NCI-H187 treated with DMSO at 0.1 percent for 48 hours (cell line): ENCODE measurements around the gene ANGPT4.
"Not testable (repeated sequence)": the region's sequence is repeated elsewhere in the genome, so short reads cannot be mapped to it uniquely, and the experiment has no call there.

Experiments
- DNase-seq: peaks from one replicate; lab custom pipeline; 2025; lab: John Stamatoyannopoulos, UW

The ANGPT4 gene

GRCh38 chr20:905396-905961 lies 10.7 kb downstream of the ANGPT4 start:
- DNase-seq, result no peak

DNA sequence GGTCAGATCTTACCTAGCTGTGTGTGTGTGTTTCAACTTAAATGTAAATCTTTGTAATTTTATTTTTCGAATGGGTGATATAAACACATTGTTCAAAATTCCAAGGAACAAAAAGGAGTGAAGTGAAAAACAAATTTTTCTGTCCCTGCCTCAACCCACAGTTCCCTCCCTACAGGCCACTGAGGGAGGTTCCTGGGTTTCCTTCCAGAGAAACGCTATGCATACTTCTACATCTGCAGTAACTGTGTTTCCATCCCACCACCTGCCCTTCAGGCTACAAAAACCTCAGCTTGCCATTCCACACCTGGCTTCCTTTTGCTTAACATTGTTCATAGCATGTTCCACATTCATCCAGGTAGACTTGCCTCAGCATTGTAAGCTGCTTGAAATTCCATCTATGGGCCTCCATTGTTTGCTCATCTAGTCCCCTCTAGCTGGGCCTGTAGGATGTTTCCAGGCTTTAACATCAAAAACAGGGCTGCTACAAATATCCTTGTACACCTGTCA lies 12.0 kb downstream of the ANGPT4 start:
- no peak for DNase-seq

DNA sequence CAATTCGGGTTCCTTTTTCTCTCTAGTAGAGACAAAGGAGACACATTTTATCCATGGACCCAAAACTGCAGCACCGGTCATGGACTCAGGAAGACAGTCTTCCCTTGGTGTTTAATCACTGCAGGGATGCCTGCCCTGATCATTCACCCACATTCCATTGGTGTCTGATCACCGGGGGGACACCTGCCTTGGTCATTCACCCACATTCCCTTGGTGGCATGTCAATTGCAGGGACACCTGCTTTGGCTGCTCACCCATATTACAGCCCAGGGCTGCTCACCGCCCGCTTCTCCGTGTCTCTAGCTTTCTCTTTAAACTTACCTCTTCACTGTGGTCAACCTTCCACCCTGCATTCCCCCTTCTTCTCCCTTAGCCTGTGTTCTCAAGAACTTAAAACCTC lies 18.7 kb downstream of the ANGPT4 start:
- not testable (repeated sequence) for DNase-seq

- DNase-seq, result no peak
These were observed 19.6 kb downstream of the ANGPT4 start for GRCh38 chr20:896501-897025.

DNA sequence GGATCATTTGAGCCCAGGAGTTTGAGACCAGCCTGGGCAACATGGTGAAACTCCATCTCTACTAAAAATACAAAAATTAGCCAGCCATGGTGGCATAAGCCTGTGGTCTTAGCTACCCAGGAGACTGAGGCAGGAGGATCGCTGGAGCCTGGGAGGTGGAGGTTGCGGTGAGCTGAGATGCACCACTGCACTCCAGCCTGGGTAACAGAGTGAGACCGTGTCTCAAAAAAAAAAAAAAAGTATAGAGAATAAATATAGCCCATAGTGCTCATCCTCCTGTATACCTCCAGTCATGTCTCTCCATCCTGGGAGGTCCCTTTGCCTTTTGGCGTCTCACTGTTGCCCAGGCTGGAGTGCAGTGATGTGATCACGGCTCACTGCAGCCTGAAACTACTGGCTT lies 23.8 kb downstream of the ANGPT4 start:
- DNase-seq, result not testable (repeated sequence)

GRCh38 chr20:891706-892080 lies 24.4 kb downstream of the ANGPT4 start:
- no peak for DNase-seq

DNA sequence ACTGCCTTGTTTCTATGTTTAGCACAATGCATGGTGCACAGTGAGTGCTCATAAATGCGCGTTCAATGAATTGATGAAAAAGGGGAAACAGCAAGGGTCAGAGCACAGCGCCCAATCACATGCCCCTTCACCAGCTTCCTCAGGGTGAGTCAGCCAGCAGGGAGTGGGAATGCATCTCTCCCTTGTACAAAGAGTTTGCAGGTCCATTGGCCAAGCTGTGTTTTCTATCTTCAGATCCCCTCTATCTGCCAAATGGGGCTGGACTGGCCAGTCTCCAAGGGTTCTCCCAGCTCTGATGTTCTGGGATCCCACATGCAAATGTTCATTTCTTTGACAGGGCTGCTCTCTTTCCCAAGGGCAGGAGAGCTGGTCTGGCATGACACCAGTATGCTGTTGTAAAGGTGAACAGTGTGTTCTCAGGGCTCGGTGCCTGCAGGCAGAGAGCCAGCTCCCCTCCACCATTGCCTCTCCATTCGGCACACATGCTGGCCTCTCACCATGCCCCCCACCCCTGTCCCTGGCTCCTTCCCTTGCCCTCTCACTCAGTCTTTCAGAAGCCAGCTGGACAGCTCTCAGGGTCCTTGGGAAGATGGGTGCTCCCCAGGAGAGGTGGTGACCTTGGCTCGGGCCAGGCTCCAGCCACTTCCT lies 25.0 kb downstream of the ANGPT4 start:
- DNase-seq, result no peak

DNA sequence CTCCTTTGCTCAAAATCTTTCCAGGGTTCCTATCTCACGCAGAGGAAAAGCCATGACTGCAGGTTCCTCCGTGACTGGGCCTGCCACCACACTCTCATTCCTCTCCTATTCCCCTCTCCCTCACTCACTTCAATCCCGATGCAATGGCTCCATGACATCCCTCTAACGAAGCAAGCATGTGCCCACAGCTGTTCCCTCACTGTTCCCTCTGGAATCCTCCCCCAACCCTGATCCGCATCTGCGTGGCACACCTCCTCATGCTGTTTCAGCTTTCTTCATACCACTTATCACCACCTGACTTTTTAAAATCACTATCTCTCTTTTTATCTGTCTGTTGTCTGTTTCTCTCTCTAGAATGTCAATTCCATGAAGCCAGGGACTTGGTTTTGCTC lies 25.5 kb downstream of the ANGPT4 start:
- no peak for DNase-seq

DNA sequence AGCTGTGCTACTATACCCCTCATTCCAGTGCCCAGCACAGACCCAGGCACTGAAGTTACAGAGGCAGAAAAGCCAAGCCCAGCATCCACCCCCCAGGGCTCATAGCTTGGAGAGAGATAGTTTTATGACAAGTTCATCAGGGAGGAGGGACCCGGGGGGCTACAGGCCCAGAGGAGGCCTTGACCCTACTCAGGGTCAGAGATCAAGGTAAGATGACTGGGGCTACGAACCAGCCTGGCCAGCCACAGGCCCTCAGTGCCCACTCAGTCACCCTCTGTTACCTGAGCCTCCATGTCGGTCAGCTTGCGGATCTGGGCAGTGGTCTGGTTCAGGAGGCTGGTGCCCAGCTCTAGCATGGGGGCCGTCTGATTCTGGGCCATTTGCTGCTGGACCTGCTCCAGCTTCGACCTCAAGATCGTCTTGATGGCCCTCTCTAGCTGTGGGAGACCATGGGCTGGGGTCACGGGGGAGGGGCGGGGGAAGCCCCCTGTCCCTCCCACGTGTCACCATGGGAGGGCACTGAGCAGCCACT lies 26.1 kb downstream of the ANGPT4 start:
- DNase-seq, result no peak

GRCh38 chr20:889106-889505 lies 27.0 kb downstream of the ANGPT4 start:
- no peak for DNase-seq

DNA sequence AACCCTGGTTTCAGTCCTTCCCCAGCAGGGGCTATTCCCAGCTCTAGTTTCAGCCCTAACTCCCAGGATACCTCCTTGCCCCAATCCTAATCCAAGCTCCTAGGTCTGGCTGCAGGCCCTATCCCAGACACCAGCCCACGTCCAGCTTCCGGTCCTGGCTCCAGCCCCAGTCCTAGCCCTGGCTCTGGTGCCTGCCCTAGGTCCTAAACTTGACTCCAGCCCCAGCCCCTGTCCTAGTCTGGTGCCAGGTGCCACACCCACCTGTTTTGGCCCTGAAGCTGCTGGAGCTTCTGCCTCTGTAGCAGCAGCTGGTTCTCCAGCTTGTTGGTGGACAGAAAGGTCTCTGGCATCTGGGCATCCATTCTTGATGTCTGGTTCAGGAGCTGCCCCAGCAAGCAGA lies 28.1 kb downstream of the ANGPT4 start:
- no peak for DNase-seq

- no peak for DNase-seq
These were observed 29.0 kb downstream of the ANGPT4 start for GRCh38 chr20:887137-887536.

- no peak for DNase-seq
These were observed 30.9 kb downstream of the ANGPT4 start for GRCh38 chr20:884983-885952.

- no peak for DNase-seq
These were observed 34.4 kb downstream of the ANGPT4 start for GRCh38 chr20:881783-882144.

DNA sequence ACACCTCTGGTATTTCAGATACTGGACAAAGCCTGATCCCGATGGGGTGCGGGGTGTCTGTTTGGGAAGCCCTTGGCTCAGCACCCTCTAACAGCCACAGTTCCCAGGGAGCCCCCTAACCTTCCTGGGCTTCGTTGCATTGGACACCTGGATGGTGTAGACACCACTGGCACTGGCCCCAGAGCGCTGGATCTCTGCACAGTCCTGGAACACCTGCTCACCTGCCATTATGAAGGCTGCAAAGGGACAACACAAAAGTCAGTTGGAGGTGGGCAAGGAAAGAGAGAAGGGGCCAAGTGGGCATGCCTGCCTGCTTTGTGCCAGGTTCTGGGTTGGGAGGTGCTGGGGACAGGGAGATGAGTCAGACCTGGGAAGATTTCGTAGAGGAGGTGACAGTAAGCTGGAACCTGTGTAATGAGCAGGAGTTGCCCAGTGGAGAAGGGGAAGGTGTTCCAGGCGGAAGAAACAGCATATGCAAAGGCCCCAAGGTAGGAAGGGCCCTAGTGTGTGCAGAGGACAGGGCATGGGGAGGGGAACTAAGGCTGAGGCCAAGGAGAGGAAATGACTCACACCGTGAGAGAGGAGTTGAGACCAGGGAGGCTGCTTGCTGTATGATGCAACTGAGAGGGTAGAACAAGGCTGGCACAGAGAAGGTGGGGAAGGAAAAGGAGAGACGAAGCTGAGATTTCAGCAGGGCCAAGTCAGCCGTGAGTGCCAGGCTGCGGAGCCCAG lies 34.9 kb downstream of the ANGPT4 start:
- DNase-seq, result no peak

DNA sequence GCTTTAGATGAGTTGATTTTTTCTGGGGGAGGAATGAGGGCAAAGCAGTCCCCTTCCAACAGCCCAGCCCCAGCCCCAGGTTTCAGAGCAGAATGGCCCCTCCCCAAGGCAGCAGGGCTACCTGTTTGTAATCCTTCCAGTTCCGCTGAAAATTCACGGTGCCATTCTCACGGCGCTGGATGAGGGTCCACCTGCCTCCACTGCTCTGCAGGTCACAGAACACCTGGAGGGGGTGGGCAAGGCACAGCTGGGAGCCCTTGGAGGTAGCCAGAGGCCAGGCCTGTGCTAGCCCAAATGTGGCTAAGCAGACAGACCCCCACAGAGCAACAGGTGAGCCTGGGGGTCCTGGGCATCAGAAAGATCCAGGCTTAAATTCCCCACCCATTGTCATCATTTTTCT lies 36.5 kb downstream of the ANGPT4 start:
- DNase-seq, result no peak

DNA sequence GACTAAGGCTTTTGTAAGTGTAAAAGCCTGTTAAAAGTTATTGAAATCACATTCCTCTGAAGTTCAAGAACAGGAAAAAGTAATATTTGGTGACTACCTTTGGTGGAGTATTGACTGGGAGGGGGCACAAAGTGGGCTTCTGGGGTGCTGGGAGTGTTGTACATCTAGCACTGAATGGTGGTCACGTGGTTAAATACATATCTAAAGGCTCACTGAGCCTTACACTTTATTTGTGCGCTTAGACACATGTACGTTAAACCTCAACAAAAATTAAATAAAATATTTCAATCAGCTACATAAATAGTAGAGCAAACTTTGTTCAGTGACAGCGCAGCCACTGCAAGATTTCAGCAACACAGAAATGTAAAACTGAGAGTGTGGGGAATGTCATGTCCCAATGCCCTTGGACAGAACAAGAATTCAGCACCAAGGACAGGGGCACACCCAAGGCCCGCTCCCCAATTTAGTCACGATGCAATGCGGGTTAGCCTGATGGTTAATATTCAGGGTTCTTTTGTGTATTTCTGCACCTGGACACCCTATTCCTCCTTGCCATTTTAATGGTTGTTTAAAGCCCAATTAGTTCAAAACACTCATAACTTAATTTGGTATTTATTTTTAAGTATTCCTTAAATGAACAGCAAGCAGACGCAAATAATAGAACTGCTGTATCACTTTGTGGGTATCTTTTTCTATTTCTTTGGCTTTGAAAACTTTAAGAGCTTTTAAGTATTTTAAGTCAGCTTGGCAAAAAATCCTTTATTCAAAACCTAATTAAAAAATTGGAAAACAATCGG lies 37.4 kb downstream of the ANGPT4 start:
- DNase-seq, result no peak

GRCh38 chr20:877814-878213 lies 38.3 kb downstream of the ANGPT4 start:
- DNase-seq, result no peak

GRCh38 chr20:875115-875514 lies 41.0 kb downstream of the ANGPT4 start:
- no peak for DNase-seq

DNA sequence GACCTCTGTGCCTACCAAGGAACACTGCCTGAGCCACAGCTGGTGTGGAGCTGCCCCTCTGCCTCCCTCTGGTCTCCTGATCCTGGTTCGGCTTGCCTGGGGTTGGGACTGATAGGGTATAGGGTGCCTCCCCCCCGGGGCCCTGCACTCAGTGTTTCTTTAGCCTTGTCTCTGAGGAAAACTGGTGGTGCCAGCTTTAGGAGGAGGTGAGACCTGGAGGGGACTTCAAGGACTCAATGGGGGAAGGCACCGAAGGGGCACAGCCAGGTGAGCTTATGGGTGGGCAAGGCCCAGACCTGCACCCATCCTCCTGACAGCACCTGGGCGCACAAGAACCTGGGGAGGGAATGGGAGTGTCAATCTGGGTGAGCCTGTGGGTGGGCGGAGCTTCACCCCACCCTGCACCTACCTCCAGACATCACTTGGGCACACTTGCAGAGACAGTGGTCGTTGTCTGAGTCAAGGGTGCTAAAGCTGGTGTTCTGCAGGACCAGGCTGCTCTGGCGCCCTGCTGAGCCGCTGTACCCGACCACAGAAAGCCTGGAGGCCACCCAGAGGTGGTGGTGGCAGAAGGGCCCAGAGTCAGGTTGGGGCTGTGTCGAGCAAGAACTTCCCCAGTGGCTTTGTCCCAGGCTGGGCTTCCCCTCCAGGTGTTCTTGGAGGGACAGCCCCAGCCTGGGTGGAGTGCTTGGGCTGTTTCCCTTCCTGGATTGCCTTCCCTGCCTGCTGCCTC lies 42.1 kb downstream of the ANGPT4 start:
- no peak for DNase-seq
